HCT116 (cell line): ENCODE measurements around the gene LGI2. TPM values are rescaled to one million over a fixed set of nuclear protein-coding genes. Genes with fewer than 3 reads are reported as not detected.

ENCODE experiments used
- ATAC-seq: fragments of 200-7000 bp; cut with Tn5 transposase; 2 replicates; pipeline ENCODE4 v1.9.1; 2020; ENCODE audit warnings: mild to moderate bottlenecking, moderate library complexity
- BruUV-seq: library from RNA; stranded (reverse); fragments of 400-500 nt; replicated peaks from 2 replicates; lab custom pipeline; 2021; lab: Mats Ljungman, UMichigan
- CTCF ChIA-PET: fragments of 300-600 bp; sonication (Branson Sonifier 250); formaldehyde crosslinking; loops from one replicate; lab custom pipeline; 2021; ENCODE audit warnings: antibody characterized with exemption; lab: Charles Lee
- POLR2A ChIA-PET: fragments of 300-600, 350-600 bp; sonication (Branson Sonifier 250); formaldehyde crosslinking; loops from one replicate; lab custom pipeline; 2021; ENCODE audit warnings: antibody characterized with exemption; lab: Charles Lee
- RAD21 ChIA-PET, 2 experiments: fragments of 300-600 bp; sonication (Branson Sonifier 250); formaldehyde crosslinking; loops; one replicate each; lab custom pipeline; 2023; ENCODE audit warnings: low total read pairs in 2 of 2; ENCODE audit not compliant: uncharacterized antibody in 2 of 2, unreplicated experiment in 2 of 2, low non-redundant PET in 1 of 2; lab: Charles Lee
- DNase-seq: peaks from one replicate; pipeline ENCODE4 v3.0.0-alpha.2; 2010; ENCODE audit warnings: low read depth, low spot score
- H2AFZ ChIP-seq: fragments of 200-600 bp; shearing (Covaris generic), sonication (generic); 2 replicates; pipeline ENCODE4 v1.6.1; 2017; ENCODE audit warnings: low read depth, mixed run types, mixed read lengths, antibody characterized with exemption, low read length; ENCODE audit not compliant: poor library complexity, severe bottlenecking
- H3K27ac ChIP-seq: 2 replicates; pipeline ENCODE4 v1.5.1; 2012; ENCODE audit warnings: low read depth, low read length
- H3K27me3 ChIP-seq: fragments of 200-600 bp; sonication (generic); 2 replicates; pipeline ENCODE4 v1.6.1; 2016; ENCODE audit warnings: mixed run types, low read length, mixed read lengths; ENCODE audit not compliant: insufficient read depth
- H3K36me3 ChIP-seq, 2 experiments: fragments of 200-500 bp in 1 of 2; fragments of 200-600 bp in 1 of 2; sonication (Bioruptor generic) in 1 of 2; sonication (generic) in 1 of 2; 2 replicates each; pipeline versions ENCODE4 v1.5.1 to v1.6.1; 2014 to 2016; ENCODE audit warnings: low read length in 2 of 2, inconsistent platforms in 1 of 2, mixed read lengths in 1 of 2, mixed run types in 1 of 2; ENCODE audit not compliant: insufficient read depth in 2 of 2, control insufficient read depth in 1 of 2
- H3K4me1 ChIP-seq, 2 experiments: fragments of 200-600 bp in 1 of 2; sonication (generic) in 1 of 2; 2 replicates each; pipeline versions ENCODE4 v1.5.1 to v1.6.1; 2012 to 2017; ENCODE audit warnings: low read length in 2 of 2, inconsistent platforms in 1 of 2, mild to moderate bottlenecking in 1 of 2, mixed read lengths in 1 of 2, mixed run types in 1 of 2, moderate library complexity in 1 of 2; ENCODE audit not compliant: insufficient read depth in 2 of 2, control insufficient read depth in 1 of 2
- H3K4me2 ChIP-seq: fragments of 200-600 bp; sonication (generic); 2 replicates; pipeline ENCODE4 v1.6.1; 2017; ENCODE audit warnings: mixed run types, low read length, mixed read lengths
- H3K4me3 ChIP-seq, 2 experiments: fragments of 200-600 bp in 1 of 2; sonication (generic) in 1 of 2; replicated peaks in 1 of 2; 2 replicates each; pipeline ENCODE4 v1.5.1; 2011 to 2016; ENCODE audit warnings: low read length in 2 of 2, control low read depth in 1 of 2, low read depth in 1 of 2, mild to moderate bottlenecking in 1 of 2, mixed read lengths in 1 of 2, mixed run types in 1 of 2
- H3K79me2 ChIP-seq: fragments of 200-600 bp; sonication (generic); 2 replicates; pipeline ENCODE4 v1.6.1; 2017; ENCODE audit warnings: mild to moderate bottlenecking, mixed run types, low read length, moderate library complexity, mixed read lengths; ENCODE audit not compliant: insufficient read depth
- H3K9ac ChIP-seq: fragments of 200-600 bp; sonication (generic); 2 replicates; pipeline ENCODE4 v1.6.1; 2016; ENCODE audit warnings: low read length, mixed read lengths
- H3K9me2 ChIP-seq: fragments of 200-600 bp; sonication (generic), shearing (Covaris generic); 2 replicates; pipeline ENCODE4 v1.6.1; 2017; ENCODE audit warnings: mixed run types, mild to moderate bottlenecking, moderate library complexity; ENCODE audit not compliant: insufficient read depth
- H3K9me3 ChIP-seq, 2 experiments: fragments of 200-500 bp in 1 of 2; fragments of 200-600 bp in 1 of 2; sonication (Bioruptor generic) in 1 of 2; sonication (generic) in 1 of 2; 2 replicates each; pipeline ENCODE4 v1.6.1; 2014 to 2017; ENCODE audit warnings: low read length in 2 of 2, mixed read lengths in 2 of 2, inconsistent platforms in 1 of 2, low read depth in 1 of 2, mild to moderate bottlenecking in 1 of 2, mixed run types in 1 of 2, moderate library complexity in 1 of 2; ENCODE audit not compliant: control insufficient read depth in 1 of 2, insufficient read depth in 1 of 2
- H4K20me1 ChIP-seq: fragments of 200-600 bp; sonication (generic), shearing (Covaris generic); 2 replicates; pipeline ENCODE4 v1.6.1; 2017; ENCODE audit warnings: mixed run types, mild to moderate bottlenecking, moderate library complexity; ENCODE audit not compliant: insufficient read depth
- MAX ChIP-seq: IDR thresholded peaks from 2 replicates; pipeline ENCODE4 v1.6.1; 2012
- POLR2A ChIP-seq: IDR thresholded peaks from 2 replicates; pipeline ENCODE4 v1.7.0; 2011; ENCODE audit warnings: borderline replicate concordance; ENCODE audit not compliant: insufficient read depth, insufficient read length; ENCODE audit errors: extremely low read depth
- RAD21 ChIP-seq: IDR thresholded peaks from 2 replicates; pipeline ENCODE4 v1.6.1; 2012; ENCODE audit warnings: low read depth, mild to moderate bottlenecking
- SIN3A ChIP-seq: IDR thresholded peaks from 2 replicates; pipeline ENCODE4 v1.6.1; 2012; ENCODE audit warnings: low read depth
- SRF ChIP-seq: IDR thresholded peaks from 2 replicates; pipeline ENCODE4 v1.6.1; 2012; ENCODE audit warnings: low read depth
- ZFX ChIP-seq: fragments of 450-650 bp; IDR thresholded peaks from 2 replicates; pipeline ENCODE4 v1.6.1; 2017
- ZNF274 ChIP-seq: fragments of 200-500 bp; sonication (Bioruptor generic); IDR thresholded peaks from 2 replicates; pipeline ENCODE4 v1.6.1; 2014; ENCODE audit warnings: mild to moderate bottlenecking, low read depth, low read length, inconsistent platforms
- intact Hi-C: fragments of 100-400 bp; cut with micrococcal nuclease; formaldehyde crosslinking; loops from 2 replicates; pipeline ENCODE4 v1.10.0; 2022
- total RNA-seq: library from RNA; stranded (reverse); gene quantifications from one replicate; pipeline ENCODE4 v1.2.1, GENCODE V29; 2021; ENCODE audit not compliant: unreplicated experiment
- TF ChIP-seq, protein P1 (sequence below): IDR thresholded peaks from 2 replicates; pipeline ENCODE4 v1.6.1; 2011; ENCODE audit warnings: mild to moderate bottlenecking, low read length, moderate library complexity; ENCODE audit not compliant: insufficient replicate concordance; ENCODE audit errors: extremely low read depth
- TF ChIP-seq, protein P2 (sequence below): IDR thresholded peaks from 2 replicates; pipeline ENCODE4 v1.6.1; 2012; ENCODE audit warnings: low read depth
- TF ChIP-seq, protein P3 (sequence below): IDR thresholded peaks from 2 replicates; pipeline ENCODE4 v1.6.1; 2012

Gene LGI2
- total RNA-seq, 1 experiment from 2014 or later, result not detected

- intact Hi-C loops, result no loop called here
- ChIA-PET RAD21 (no interaction called here), POLR2A (no interaction called here), CTCF (no interaction called here)
- H3K9ac ChIP-seq, result no peak overlapping the region
- no peaks in the 10 kb centered on the region for H3K9me3 ChIP-seq
- H3K79me2 ChIP-seq, result no peaks in the 10 kb centered on the region
- no peak overlapping the region for H3K4me2 ChIP-seq
- H3K9me2 ChIP-seq, result no peaks in the 10 kb centered on the region
- H3K4me3 ChIP-seq, result no peak overlapping the region
- H3K27ac ChIP-seq, result no peak overlapping the region
- no peaks in the 10 kb centered on the region for H4K20me1 ChIP-seq
- DNase-seq (no peak), ATAC-seq (no peak; the same call in 1 of the 2 replicates)
- H3K36me3 ChIP-seq, result no peaks in the 10 kb centered on the region
- H3K27me3 ChIP-seq, result 0 out of 2 replicates have a peak, but pooled peaks cover 4% of the 10 kb centered on the region
- no peak overlapping the region for H2AFZ ChIP-seq
- no TSS peak for BruUV-seq
- TF ChIP-seq, protein P1, sequence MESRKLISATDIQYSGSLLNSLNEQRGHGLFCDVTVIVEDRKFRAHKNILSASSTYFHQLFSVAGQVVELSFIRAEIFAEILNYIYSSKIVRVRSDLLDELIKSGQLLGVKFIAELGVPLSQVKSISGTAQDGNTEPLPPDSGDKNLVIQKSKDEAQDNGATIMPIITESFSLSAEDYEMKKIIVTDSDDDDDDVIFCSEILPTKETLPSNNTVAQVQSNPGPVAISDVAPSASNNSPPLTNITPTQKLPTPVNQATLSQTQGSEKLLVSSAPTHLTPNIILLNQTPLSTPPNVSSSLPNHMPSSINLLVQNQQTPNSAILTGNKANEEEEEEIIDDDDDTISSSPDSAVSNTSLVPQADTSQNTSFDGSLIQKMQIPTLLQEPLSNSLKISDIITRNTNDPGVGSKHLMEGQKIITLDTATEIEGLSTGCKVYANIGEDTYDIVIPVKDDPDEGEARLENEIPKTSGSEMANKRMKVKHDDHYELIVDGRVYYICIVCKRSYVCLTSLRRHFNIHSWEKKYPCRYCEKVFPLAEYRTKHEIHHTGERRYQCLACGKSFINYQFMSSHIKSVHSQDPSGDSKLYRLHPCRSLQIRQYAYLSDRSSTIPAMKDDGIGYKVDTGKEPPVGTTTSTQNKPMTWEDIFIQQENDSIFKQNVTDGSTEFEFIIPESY, result no peak
- no peak for TF ChIP-seq POLR2A
- TF ChIP-seq, protein P2, sequence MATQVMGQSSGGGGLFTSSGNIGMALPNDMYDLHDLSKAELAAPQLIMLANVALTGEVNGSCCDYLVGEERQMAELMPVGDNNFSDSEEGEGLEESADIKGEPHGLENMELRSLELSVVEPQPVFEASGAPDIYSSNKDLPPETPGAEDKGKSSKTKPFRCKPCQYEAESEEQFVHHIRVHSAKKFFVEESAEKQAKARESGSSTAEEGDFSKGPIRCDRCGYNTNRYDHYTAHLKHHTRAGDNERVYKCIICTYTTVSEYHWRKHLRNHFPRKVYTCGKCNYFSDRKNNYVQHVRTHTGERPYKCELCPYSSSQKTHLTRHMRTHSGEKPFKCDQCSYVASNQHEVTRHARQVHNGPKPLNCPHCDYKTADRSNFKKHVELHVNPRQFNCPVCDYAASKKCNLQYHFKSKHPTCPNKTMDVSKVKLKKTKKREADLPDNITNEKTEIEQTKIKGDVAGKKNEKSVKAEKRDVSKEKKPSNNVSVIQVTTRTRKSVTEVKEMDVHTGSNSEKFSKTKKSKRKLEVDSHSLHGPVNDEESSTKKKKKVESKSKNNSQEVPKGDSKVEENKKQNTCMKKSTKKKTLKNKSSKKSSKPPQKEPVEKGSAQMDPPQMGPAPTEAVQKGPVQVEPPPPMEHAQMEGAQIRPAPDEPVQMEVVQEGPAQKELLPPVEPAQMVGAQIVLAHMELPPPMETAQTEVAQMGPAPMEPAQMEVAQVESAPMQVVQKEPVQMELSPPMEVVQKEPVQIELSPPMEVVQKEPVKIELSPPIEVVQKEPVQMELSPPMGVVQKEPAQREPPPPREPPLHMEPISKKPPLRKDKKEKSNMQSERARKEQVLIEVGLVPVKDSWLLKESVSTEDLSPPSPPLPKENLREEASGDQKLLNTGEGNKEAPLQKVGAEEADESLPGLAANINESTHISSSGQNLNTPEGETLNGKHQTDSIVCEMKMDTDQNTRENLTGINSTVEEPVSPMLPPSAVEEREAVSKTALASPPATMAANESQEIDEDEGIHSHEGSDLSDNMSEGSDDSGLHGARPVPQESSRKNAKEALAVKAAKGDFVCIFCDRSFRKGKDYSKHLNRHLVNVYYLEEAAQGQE, result no peak
- TF ChIP-seq, protein P3, sequence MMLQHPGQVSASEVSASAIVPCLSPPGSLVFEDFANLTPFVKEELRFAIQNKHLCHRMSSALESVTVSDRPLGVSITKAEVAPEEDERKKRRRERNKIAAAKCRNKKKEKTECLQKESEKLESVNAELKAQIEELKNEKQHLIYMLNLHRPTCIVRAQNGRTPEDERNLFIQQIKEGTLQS, result no peak
- no peak for TF ChIP-seq RAD21
- no peak for TF ChIP-seq MAX
- TF ChIP-seq SIN3A, result no peak
- no peak for TF ChIP-seq ZNF274
- TF ChIP-seq ZFX, result no peak
- TF ChIP-seq SRF, result no peak
- TF ChIP-seq, all 23 proteins: peak for 0
- no peaks in the 10 kb centered on the region for H3K4me1 ChIP-seq
Observed at GRCh38 chr4:24963277-24963676, 67.5 kb downstream of the LGI2 start.
